Right hindlimb (tissue), 1 donor: ENCODE measurements around the gene ZER1.
A peak's percentile ranks its signal among the peaks of the same experiment; 100 is the strongest.

Experiments
- DNase-seq: peaks from one replicate; pipeline ENCODE4 v3.0.0-alpha.2; 2018

Gene ZER1

GRCh38 chr9:128689293-128689774, 82.4 kb downstream of the ZER1 start:
- peak; percentile 79 for DNase-seq

DNA sequence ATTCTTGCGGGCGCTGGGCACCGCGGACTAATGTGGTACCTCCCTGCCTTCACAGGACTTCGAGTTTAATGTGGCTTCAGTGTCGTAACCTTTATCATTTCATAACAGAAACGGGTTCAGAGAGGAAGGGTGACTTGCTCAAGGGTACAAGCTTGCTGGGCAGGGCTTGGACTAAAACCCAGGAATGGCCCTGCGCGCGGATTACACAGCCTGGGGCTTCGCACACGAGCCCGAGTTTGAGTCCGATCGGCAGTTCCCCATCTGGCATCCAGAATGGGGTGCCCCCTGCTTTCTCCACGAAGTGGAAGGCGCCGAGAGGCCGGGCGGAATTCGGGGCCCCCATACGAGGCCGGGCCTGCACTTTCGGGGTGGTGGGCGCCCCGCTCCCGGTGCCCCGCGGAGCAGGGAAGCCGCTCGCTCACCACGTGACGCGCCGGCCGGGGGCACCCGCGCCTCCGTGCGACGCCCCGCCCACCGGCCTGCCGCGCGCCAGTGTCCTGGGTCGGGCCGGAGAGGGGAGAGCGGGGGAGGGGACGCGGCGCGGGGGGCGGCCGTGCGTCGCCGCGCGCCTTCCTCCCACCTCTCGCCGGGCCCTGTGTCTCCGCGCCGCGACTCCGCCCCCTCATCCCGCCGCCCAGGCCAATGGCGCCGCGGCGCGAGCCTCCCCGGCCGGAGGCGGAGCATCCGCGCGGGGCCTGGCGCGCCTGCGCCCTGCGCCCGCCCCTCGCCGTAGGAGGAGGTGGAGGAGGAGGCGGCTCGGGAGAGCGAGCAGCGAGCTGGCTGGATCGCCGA, 83.0 kb downstream of the ZER1 start, which contains the start of gene SET:
SET (plus strand) TSS at position 722 of the 792 bp plus-strand sequence. CDS start 361 bp downstream, outside the sequence.
- DNase-seq: peak; percentile 96

- DNase-seq: no peak
Measured at GRCh38 chr9:128687453-128687852, 84.3 kb downstream of the ZER1 start.

- no peak for DNase-seq
Measured at GRCh38 chr9:128685636-128686489, 85.9 kb downstream of the ZER1 start.

DNA sequence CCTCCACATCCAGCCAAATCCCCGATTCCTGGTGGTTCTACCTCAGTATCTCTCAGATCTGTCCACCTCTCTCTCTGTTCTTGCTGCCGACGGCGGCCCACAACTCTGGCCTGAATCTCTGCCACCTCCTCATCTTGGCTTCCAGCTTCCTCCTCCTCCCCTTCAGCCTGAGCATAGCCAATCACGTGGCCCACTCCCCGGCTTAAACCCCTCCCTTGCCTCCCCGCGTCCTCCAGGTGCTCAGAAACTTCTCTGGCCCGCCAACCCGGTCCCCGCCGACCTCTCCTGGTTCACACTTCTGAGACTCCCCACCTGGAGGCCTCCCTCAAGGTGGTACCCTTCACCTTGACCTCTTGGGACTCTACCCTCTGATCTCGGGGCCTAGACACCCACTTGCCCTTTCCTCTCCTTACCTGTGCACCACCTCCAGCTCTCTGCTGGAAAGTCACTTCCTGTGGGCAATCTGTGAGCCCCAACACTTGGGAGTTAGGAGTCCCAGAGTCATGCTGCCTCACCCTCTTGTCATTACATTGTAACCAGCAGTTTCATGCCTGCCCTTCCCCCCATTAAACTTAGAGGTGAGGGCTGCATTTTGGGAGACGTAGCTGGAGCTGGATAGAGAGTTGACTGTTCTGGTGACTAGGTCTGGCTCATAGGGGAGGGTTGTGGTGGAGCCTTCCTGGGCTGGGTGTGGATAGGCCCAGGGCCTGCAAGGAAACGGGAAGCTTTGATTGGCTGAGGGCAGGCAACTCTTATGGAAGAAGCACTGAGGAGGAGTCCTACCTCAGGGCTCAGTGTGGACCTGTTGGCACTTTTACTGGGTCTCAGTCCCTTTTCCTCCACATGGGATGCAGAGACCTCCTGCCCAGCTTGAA, 87.2 kb downstream of the ZER1 start:
- peak; percentile 83 for DNase-seq

- DNase-seq: no peak
Measured at GRCh38 chr9:128684065-128684324, 87.7 kb downstream of the ZER1 start.

GRCh38 chr9:128683340-128684064, 88.2 kb downstream of the ZER1 start:
- DNase-seq: peak; percentile 54
